ENCODE results near the gene R3HDM4.

GRCh38 chr19:936175-936546 is 23.1 kb upstream of the R3HDM4 start:
- no peak for TF ChIP-seq CTCF (IDR thresholded peaks at IDR 0.05)
- TF ChIP-seq ZFX (IDR thresholded peaks at IDR 0.05; ENCODE audit: borderline replicate concordance): no peak

Data from 22Rv1 (cell line).